Fibroblast of lung (primary cell): ENCODE results near the gene TOX2.

Experiments used
- EZH2 ChIP-seq: IDR thresholded peaks from 2 replicates; pipeline ENCODE4 v1.5.1; 2012; ENCODE audit warnings: low read length, control low read depth, mild to moderate bottlenecking; ENCODE audit errors: missing control alignments
- TF ChIP-seq, protein P1 (sequence below), 2 donors: IDR thresholded peaks in 1 of 2; conservative IDR thresholded peaks in 1 of 2; 1 replicate in 1 of 2; 2 replicates in 1 of 2; pipeline ENCODE4 v1.5.1; 2011 to 2012; ENCODE audit warnings: low read length in 2 of 2, control low read depth in 1 of 2, inconsistent platforms in 1 of 2, low read depth in 1 of 2, mild to moderate bottlenecking in 1 of 2

- no peak for TF ChIP-seq EZH2
- TF ChIP-seq, protein P1, sequence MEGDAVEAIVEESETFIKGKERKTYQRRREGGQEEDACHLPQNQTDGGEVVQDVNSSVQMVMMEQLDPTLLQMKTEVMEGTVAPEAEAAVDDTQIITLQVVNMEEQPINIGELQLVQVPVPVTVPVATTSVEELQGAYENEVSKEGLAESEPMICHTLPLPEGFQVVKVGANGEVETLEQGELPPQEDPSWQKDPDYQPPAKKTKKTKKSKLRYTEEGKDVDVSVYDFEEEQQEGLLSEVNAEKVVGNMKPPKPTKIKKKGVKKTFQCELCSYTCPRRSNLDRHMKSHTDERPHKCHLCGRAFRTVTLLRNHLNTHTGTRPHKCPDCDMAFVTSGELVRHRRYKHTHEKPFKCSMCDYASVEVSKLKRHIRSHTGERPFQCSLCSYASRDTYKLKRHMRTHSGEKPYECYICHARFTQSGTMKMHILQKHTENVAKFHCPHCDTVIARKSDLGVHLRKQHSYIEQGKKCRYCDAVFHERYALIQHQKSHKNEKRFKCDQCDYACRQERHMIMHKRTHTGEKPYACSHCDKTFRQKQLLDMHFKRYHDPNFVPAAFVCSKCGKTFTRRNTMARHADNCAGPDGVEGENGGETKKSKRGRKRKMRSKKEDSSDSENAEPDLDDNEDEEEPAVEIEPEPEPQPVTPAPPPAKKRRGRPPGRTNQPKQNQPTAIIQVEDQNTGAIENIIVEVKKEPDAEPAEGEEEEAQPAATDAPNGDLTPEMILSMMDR (conservative IDR thresholded peaks at IDR 0.05 in 1 of 2, IDR thresholded peaks at IDR 0.05 in 1 of 2; ENCODE audit: low read depth in 1 of 2, low read length in 2 of 2) = no peak
These were observed 19.4 kb upstream of the TOX2 start for GRCh38 chr20:43895235-43895634.
